ENCODE results near the gene RYR2.

DNA sequence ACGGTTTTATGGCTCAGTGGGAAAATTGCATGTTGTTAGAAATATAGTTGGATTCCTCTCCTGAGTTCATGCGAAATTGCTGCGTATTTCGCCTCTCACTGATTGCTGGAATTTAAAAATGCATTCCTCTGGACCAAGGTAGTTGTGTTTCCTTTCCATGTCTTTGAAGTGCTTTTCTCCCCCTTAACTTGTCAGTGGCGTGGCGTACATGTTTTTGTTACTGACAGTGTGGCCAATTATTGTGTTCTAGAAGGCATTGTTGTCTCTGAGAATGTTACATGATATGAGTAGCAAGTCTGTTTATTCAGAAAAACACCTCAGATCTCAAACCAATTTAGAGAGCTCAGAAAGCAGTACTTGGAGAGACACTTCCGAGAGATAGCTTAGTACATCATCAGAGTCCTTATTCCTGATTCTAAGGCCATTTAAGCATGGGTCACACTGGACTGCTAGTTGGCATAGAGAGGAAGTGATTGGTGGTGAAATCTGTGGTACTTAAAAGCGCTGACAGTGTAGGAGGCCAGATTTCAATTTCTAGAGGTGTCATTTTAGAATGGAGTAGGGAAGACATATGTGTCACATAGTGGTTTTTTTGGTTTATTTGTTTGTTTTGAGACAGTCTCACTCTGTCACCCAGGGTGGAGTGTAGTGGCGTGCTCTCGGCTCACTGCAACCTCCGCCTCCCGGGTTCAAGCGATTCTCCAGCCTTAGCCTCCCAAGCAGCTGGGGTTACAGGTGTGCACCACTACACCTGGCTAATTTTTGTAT, 184.4 kb downstream of the RYR2 start:
- no peak for TF ChIP-seq CTCF (IDR thresholded peaks at IDR 0.05)
- TF ChIP-seq, protein P1, sequence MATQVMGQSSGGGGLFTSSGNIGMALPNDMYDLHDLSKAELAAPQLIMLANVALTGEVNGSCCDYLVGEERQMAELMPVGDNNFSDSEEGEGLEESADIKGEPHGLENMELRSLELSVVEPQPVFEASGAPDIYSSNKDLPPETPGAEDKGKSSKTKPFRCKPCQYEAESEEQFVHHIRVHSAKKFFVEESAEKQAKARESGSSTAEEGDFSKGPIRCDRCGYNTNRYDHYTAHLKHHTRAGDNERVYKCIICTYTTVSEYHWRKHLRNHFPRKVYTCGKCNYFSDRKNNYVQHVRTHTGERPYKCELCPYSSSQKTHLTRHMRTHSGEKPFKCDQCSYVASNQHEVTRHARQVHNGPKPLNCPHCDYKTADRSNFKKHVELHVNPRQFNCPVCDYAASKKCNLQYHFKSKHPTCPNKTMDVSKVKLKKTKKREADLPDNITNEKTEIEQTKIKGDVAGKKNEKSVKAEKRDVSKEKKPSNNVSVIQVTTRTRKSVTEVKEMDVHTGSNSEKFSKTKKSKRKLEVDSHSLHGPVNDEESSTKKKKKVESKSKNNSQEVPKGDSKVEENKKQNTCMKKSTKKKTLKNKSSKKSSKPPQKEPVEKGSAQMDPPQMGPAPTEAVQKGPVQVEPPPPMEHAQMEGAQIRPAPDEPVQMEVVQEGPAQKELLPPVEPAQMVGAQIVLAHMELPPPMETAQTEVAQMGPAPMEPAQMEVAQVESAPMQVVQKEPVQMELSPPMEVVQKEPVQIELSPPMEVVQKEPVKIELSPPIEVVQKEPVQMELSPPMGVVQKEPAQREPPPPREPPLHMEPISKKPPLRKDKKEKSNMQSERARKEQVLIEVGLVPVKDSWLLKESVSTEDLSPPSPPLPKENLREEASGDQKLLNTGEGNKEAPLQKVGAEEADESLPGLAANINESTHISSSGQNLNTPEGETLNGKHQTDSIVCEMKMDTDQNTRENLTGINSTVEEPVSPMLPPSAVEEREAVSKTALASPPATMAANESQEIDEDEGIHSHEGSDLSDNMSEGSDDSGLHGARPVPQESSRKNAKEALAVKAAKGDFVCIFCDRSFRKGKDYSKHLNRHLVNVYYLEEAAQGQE (IDR thresholded peaks at IDR 0.05; ENCODE audit: insufficient read depth in 1 of 2, low read depth in 2 of 2, low read length in 1 of 2) = no peak

Data from Panc1 (cell line).